Fibroblast of lung (primary cell): ENCODE measurements around the gene SLC38A1.

ENCODE experiments used
- CTCF ChIP-seq, 2 donors: IDR thresholded peaks in 1 of 2; conservative IDR thresholded peaks in 1 of 2; 1 replicate in 1 of 2; 2 replicates in 1 of 2; pipeline ENCODE4 v1.5.1; 2011 to 2012; ENCODE audit warnings: low read length in 2 of 2, control low read depth in 1 of 2, inconsistent platforms in 1 of 2, low read depth in 1 of 2, mild to moderate bottlenecking in 1 of 2
- EZH2 ChIP-seq: IDR thresholded peaks from 2 replicates; pipeline ENCODE4 v1.5.1; 2012; ENCODE audit warnings: low read length, control low read depth, mild to moderate bottlenecking; ENCODE audit errors: missing control alignments

- TF ChIP-seq CTCF (conservative IDR thresholded peaks at IDR 0.05 in 1 of 2, IDR thresholded peaks at IDR 0.05 in 1 of 2; ENCODE audit: low read depth in 1 of 2, low read length in 2 of 2) (no peak), EZH2 (no peak)
Measured at GRCh38 chr12:46271863-46272262, 3.0 kb upstream of the SLC38A1 start.
